Thymus (tissue), 11 donors: ENCODE measurements around the gene C2orf92. TPM values are rescaled to one million over a fixed set of nuclear protein-coding genes. Genes with fewer than 3 reads are reported as not detected.

Experiments used
- DNase-seq, 9 donors: peaks; one replicate each; pipeline ENCODE4 v3.0.0-alpha.2; 2013; ENCODE audit warnings: low spot score in 9 of 9, low read depth in 6 of 9, missing footprints in 1 of 9
- H3K27ac ChIP-seq, 2 donors: one replicate each; pipeline ENCODE4 v1.5.1; 2013; ENCODE audit warnings: control low read depth in 1 of 2, low read depth in 1 of 2, low read length in 1 of 2, mild to moderate bottlenecking in 1 of 2, moderate library complexity in 1 of 2
- H3K27me3 ChIP-seq, 2 donors: one replicate each; pipeline ENCODE4 v1.5.1; 2013; ENCODE audit warnings: low read length in 1 of 2; ENCODE audit not compliant: control insufficient read depth in 2 of 2, insufficient read depth in 1 of 2
- H3K36me3 ChIP-seq, 2 donors: one replicate each; pipeline ENCODE4 v1.5.1; 2013; ENCODE audit warnings: low read length in 1 of 2, mild to moderate bottlenecking in 1 of 2, moderate library complexity in 1 of 2; ENCODE audit not compliant: control insufficient read depth in 2 of 2, insufficient read depth in 2 of 2
- H3K4me1 ChIP-seq, 2 donors: one replicate each; pipeline ENCODE4 v1.5.1; 2013; ENCODE audit warnings: low read length in 2 of 2; ENCODE audit not compliant: control insufficient read depth in 2 of 2, insufficient read depth in 2 of 2
- H3K4me3 ChIP-seq, 2 donors: one replicate each; pipeline ENCODE4 v1.5.1; 2013; ENCODE audit warnings: low read length in 2 of 2, control low read depth in 1 of 2, mild to moderate bottlenecking in 1 of 2
- H3K9me3 ChIP-seq, 2 donors: one replicate each; pipeline ENCODE4 v1.5.1; 2013; ENCODE audit warnings: low read length in 1 of 2, mild to moderate bottlenecking in 1 of 2; ENCODE audit not compliant: control insufficient read depth in 2 of 2, insufficient read depth in 1 of 2
- WGBS: extraction: QIAGEN DNeasy Blood & Tissue Kit; methylation state at CpG from one replicate; pipeline ENCODE4 v1.1.7; 2013; 5-methylcytosine and 5-hydroxymethylcytosine counted together
- polyA plus RNA-seq: library from polyadenylated mRNA; stranded (reverse); fragments of 200-250 nt; gene quantifications from one replicate; pipeline ENCODE4 v1.2.3, GENCODE V29; 2013
- total RNA-seq: library from RNA; stranded (reverse); fragments of 120-200 nt; gene quantifications from one replicate; pipeline ENCODE4 v1.2.4, GENCODE V29; 2013
- donor health status: healthy.

The C2orf92 gene
- total and polyA plus RNA-seq, 2 donors: 2.9 to 13.1 TPM

- H3K36me3 ChIP-seq: peaks cover 87 to 95% of the 10 kb centered on the region in 2 donors
- no peaks in the 10 kb centered on the region for H3K27me3 ChIP-seq
- DNase-seq: no peak
- no peak overlapping the region for H3K27ac ChIP-seq
- no peak overlapping the region for H3K4me3 ChIP-seq
- no peaks in the 10 kb centered on the region for H3K4me1 ChIP-seq
- 97% methylated on average over 20 of the region's 20 CpGs for WGBS
- H3K9me3 ChIP-seq: peaks cover 0 to 3% of the 10 kb centered on the region in 2 donors
Observed at GRCh38 chr2:97736608-97737330, 67.3 kb downstream of the C2orf92 start.

- H3K27ac ChIP-seq: no peak overlapping the region
- no peak overlapping the region for H3K4me3 ChIP-seq
- peaks cover 78 to 88% of the 10 kb centered on the region in 2 donors for H3K36me3 ChIP-seq
- H3K27me3 ChIP-seq: no peaks in the 10 kb centered on the region
- H3K4me1 ChIP-seq: peaks cover 3% of the 10 kb centered on the region in 2 donors
- WGBS: 98% methylated on average over 32 of the region's 32 CpGs
- H3K9me3 ChIP-seq: no peaks in the 10 kb centered on the region
- no peak for DNase-seq
Observed at GRCh38 chr2:97737421-97738178, 68.1 kb downstream of the C2orf92 start.

- DNase-seq: no peak
Observed at GRCh38 chr2:97738179-97739019, 68.9 kb downstream of the C2orf92 start.

GRCh38 chr2:97739020-97739892 is 69.7 kb downstream of the C2orf92 start:
- DNase-seq: no peak
- peaks cover 62 to 72% of the 10 kb centered on the region in 2 donors for H3K36me3 ChIP-seq
- WGBS: 95% methylated on average over 23 of the region's 23 CpGs

More at GRCh38 chr2:97738179-97739019, 68.9 kb downstream of the C2orf92 start:
- 98% methylated on average over 9 of the region's 9 CpGs for WGBS
- Histone ChIP-seq H3K36me3 (peaks cover 70 to 80% of the 10 kb centered on the region in 2 donors), H3K27me3 (no peaks in the 10 kb centered on the region), H3K9me3 (no peaks in the 10 kb centered on the region), H3K4me3 (no peak overlapping the region), H3K27ac (no peak overlapping the region), H3K4me1 (peaks cover 3 to 4% of the 10 kb centered on the region in 2 donors)

GRCh38 chr2:97739893-97740245 is 70.4 kb downstream of the C2orf92 start:
- no peaks in the 10 kb centered on the region for H3K27me3 ChIP-seq
- H3K9me3 ChIP-seq: no peaks in the 10 kb centered on the region
- no peak for DNase-seq
- H3K36me3 ChIP-seq: peaks cover 56 to 65% of the 10 kb centered on the region in 2 donors
- peaks cover 3 to 4% of the 10 kb centered on the region in 2 donors for H3K4me1 ChIP-seq
- H3K4me3 ChIP-seq: no peak overlapping the region
- H3K27ac ChIP-seq: no peak overlapping the region
- WGBS: 91% methylated on average over 5 of the region's 5 CpGs

More at GRCh38 chr2:97739020-97739892, 69.7 kb downstream of the C2orf92 start:
- Histone ChIP-seq H3K27me3 (no peaks in the 10 kb centered on the region), H3K9me3 (no peaks in the 10 kb centered on the region), H3K4me1 (peaks cover 3 to 4% of the 10 kb centered on the region in 2 donors), H3K27ac (no peak overlapping the region), H3K4me3 (no peak overlapping the region)

- Histone ChIP-seq H3K4me3 (no peak overlapping the region), H3K27me3 (no peaks in the 10 kb centered on the region), H3K9me3 (no peaks in the 10 kb centered on the region), H3K27ac (no peak overlapping the region), H3K4me1 (peaks cover 3 to 4% of the 10 kb centered on the region in 2 donors), H3K36me3 (peaks cover 48 to 57% of the 10 kb centered on the region in 2 donors)
- DNase-seq: peak in 2 of 9 donors; percentile 38 to 46
- 61% methylated on average over 19 of the region's 19 CpGs for WGBS
Observed at GRCh38 chr2:97740590-97741182, 71.2 kb downstream of the C2orf92 start.

GRCh38 chr2:97741251-97741650 is 71.7 kb downstream of the C2orf92 start:
- Histone ChIP-seq H3K27me3 (no peaks in the 10 kb centered on the region), H3K27ac (peak overlapping the region in 1 of 2 donors; percentile 12), H3K36me3 (peaks cover 44 to 53% of the 10 kb centered on the region in 2 donors), H3K4me3 (no peak overlapping the region), H3K4me1 (peaks cover 3 to 4% of the 10 kb centered on the region in 2 donors), H3K9me3 (no peaks in the 10 kb centered on the region)
- no peak for DNase-seq
- WGBS: 94% methylated on average over 20 of the region's 20 CpGs

- Histone ChIP-seq H3K27me3 (no peaks in the 10 kb centered on the region), H3K4me1 (peaks cover 3 to 4% of the 10 kb centered on the region in 2 donors), H3K27ac (no peak overlapping the region), H3K9me3 (no peaks in the 10 kb centered on the region), H3K4me3 (no peak overlapping the region), H3K36me3 (peaks cover 40 to 48% of the 10 kb centered on the region in 2 donors)
- 96% methylated on average over 4 of the region's 4 CpGs for WGBS
- DNase-seq: no peak
Observed at GRCh38 chr2:97741686-97742085, 72.2 kb downstream of the C2orf92 start.
